CD4-positive, alpha-beta T cell (primary cell): Measurements from ENCODE around the gene CDC42BPG. TPM values are rescaled to one million over a fixed set of nuclear protein-coding genes. Genes with fewer than 3 reads are reported as not detected.

Experiments used
- ATAC-seq: fragments of 200-7000 bp; cut with Tn5 transposase; one replicate; pipeline ENCODE4 v1.10.0; 2022; ENCODE audit warnings: mild to moderate bottlenecking; ENCODE audit not compliant: poor library complexity
- CTCF ChIA-PET: fragments of 350-600 bp; sonication (Branson Sonifier 250); formaldehyde crosslinking; loops from one replicate; lab custom pipeline; 2021; ENCODE audit warnings: antibody characterized with exemption, inconsistent platforms; lab: Charles Lee
- POLR2A ChIA-PET: fragments of 350-600 bp; sonication (Branson Sonifier 250); formaldehyde crosslinking; loops from one replicate; lab custom pipeline; 2021; ENCODE audit warnings: antibody characterized with exemption, inconsistent platforms; lab: Charles Lee
- DNase-seq, 14 experiments: peaks; one replicate each; pipeline ENCODE4 v3.0.0-alpha.2; 2013 to 2020; ENCODE audit warnings: mixed read lengths in 2 of 14
- H3K27ac ChIP-seq, 2 donors: one replicate each; pipeline versions ENCODE4 v1.5.1 to v1.7.0; 2013; ENCODE audit warnings: low read length in 2 of 2, low read depth in 1 of 2, mild to moderate bottlenecking in 1 of 2
- H3K27me3 ChIP-seq, 2 experiments: 1 replicate in 1 of 2; 2 replicates in 1 of 2; pipeline versions ENCODE4 v1.6.1 to v1.7.0; 2013; ENCODE audit warnings: low read length in 2 of 2, control low read depth in 1 of 2, mild to moderate bottlenecking in 1 of 2, moderate library complexity in 1 of 2; ENCODE audit not compliant: insufficient read depth in 2 of 2, control insufficient read depth in 1 of 2
- H3K36me3 ChIP-seq: one replicate; pipeline ENCODE4 v1.6.1; 2013; ENCODE audit warnings: low read length, control low read depth; ENCODE audit not compliant: insufficient read depth
- H3K4me1 ChIP-seq: one replicate; pipeline ENCODE4 v1.6.1; 2013; ENCODE audit warnings: low read length, control low read depth; ENCODE audit not compliant: insufficient read depth
- H3K4me3 ChIP-seq: one replicate; pipeline ENCODE4 v1.5.1; 2013; ENCODE audit warnings: mild to moderate bottlenecking, low read length, moderate library complexity
- H3K9me3 ChIP-seq, 2 experiments: 1 replicate in 1 of 2; 2 replicates in 1 of 2; pipeline versions ENCODE4 v1.6.1 to v1.7.0; 2013; ENCODE audit warnings: low read length in 2 of 2, mild to moderate bottlenecking in 2 of 2, control low read depth in 1 of 2, moderate library complexity in 1 of 2; ENCODE audit not compliant: control insufficient read depth in 1 of 2, insufficient read depth in 1 of 2
- H3K27ac Mint-ChIP-seq: one replicate; pipeline ENCODE4 v1.8.0; 2020; ENCODE audit warnings: mixed read lengths
- H3K27me3 Mint-ChIP-seq: one replicate; pipeline ENCODE4 v1.8.0; 2021; ENCODE audit warnings: mixed read lengths
- H3K36me3 Mint-ChIP-seq: one replicate; pipeline ENCODE4 v1.8.0; 2021; ENCODE audit warnings: low read depth, mixed read lengths
- H3K4me1 Mint-ChIP-seq: one replicate; pipeline ENCODE4 v1.8.0; 2021; ENCODE audit warnings: low read depth, mixed read lengths
- H3K4me3 Mint-ChIP-seq: one replicate; pipeline ENCODE4 v1.8.0; 2020; ENCODE audit warnings: mild to moderate bottlenecking, mixed read lengths
- H3K9me3 Mint-ChIP-seq: one replicate; pipeline ENCODE4 v1.8.0; 2020; ENCODE audit warnings: mixed read lengths
- intact Hi-C, 2 experiments: fragments of 100-400 bp; cut with DNase I in 1 of 2; cut with micrococcal nuclease in 1 of 2; formaldehyde crosslinking; loops; one replicate each; pipeline versions ENCODE4 v1.15.1 to v1.9.0; 2023 to 2025; cut with DNase I, micrococcal nuclease
- total RNA-seq, 174 experiments: library from RNA in 2 of 174; stranded (reverse) in 2 of 174; gene quantifications; one replicate each; pipeline ENCODE4 v1.2.3 and lab custom pipeline; 2021 to 2026
- TF ChIP-seq, protein P1 (sequence below): fragments of 200-600 bp; IDR thresholded peaks from one replicate; pipeline ENCODE4 v1.8.0; 2022; ENCODE audit warnings: antibody characterized with exemption, mild to moderate bottlenecking

Gene CDC42BPG
- total RNA-seq, 2 experiments from 2014 or later, result 6.9 to 9.7 TPM

GRCh38 chr11:64804346-64805210 lies 39.9 kb downstream of the CDC42BPG start:
- intact Hi-C loops, result loop anchor here in 1 of 2 experiments (5.0 kb wide), 3 partner anchors 38 to 308 kb away; partner anchors contain the start of genes CDC42BPG and TM7SF2
- Histone ChIP-seq H3K27ac (peak overlapping the region; percentile 86 to 95), H3K9me3 (no peaks in the 10 kb centered on the region), H3K36me3 (peaks cover 48% of the 10 kb centered on the region), H3K4me1 (peaks cover 48% of the 10 kb centered on the region), H3K27me3 (no peaks in the 10 kb centered on the region), H3K4me3 (no peak overlapping the region)
- peaks cover 38% of the 10 kb centered on the region for H3K4me1 Mint-ChIP-seq
- H3K9me3 Mint-ChIP-seq, result no peaks in the 10 kb centered on the region
- H3K27me3 Mint-ChIP-seq, result no peaks in the 10 kb centered on the region
- ChIA-PET CTCF (interaction anchor here (1.2 to 1.6 kb wide), 2 partner anchors 81 to 83 kb away, joined by 3 to 4 read pairs; no protein-coding TSS in a partner anchor), POLR2A (interaction anchor here (1.1 to 5.7 kb wide), 5 partner anchors 26 to 330 kb away, joined by 8 to 81 read pairs (median 10); partner anchors contain the start of genes CDC42BPG, RASGRP2 and SF1)
- peaks cover 54% of the 10 kb centered on the region for H3K36me3 Mint-ChIP-seq
- ATAC-seq (no peak), DNase-seq (peak in 1 of 14 experiments; percentile 45)
- peak overlapping the region; percentile 91 for H3K27ac Mint-ChIP-seq
- H3K4me3 Mint-ChIP-seq, result peak overlapping the region; percentile 91
- TF ChIP-seq, protein P1, sequence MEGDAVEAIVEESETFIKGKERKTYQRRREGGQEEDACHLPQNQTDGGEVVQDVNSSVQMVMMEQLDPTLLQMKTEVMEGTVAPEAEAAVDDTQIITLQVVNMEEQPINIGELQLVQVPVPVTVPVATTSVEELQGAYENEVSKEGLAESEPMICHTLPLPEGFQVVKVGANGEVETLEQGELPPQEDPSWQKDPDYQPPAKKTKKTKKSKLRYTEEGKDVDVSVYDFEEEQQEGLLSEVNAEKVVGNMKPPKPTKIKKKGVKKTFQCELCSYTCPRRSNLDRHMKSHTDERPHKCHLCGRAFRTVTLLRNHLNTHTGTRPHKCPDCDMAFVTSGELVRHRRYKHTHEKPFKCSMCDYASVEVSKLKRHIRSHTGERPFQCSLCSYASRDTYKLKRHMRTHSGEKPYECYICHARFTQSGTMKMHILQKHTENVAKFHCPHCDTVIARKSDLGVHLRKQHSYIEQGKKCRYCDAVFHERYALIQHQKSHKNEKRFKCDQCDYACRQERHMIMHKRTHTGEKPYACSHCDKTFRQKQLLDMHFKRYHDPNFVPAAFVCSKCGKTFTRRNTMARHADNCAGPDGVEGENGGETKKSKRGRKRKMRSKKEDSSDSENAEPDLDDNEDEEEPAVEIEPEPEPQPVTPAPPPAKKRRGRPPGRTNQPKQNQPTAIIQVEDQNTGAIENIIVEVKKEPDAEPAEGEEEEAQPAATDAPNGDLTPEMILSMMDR, result no peak

- TF ChIP-seq, protein P1, result no peak
- CTCF ChIA-PET, result interaction anchor here (1.2 to 1.9 kb wide), 3 partner anchors 40 to 84 kb away, joined by 3 to 4 read pairs (median 4); partner anchors contain the start of gene CDC42BPG
- peaks cover 58% of the 10 kb centered on the region for H3K36me3 Mint-ChIP-seq
- peak overlapping the region; percentile 91 for H3K4me3 Mint-ChIP-seq
- H3K27me3 Mint-ChIP-seq, result no peaks in the 10 kb centered on the region
- peak overlapping the region; percentile 85 for H3K4me3 ChIP-seq
- POLR2A ChIA-PET, result interaction anchor here (0.9 to 5.7 kb wide), 11 partner anchors 10 to 331 kb away, joined by 3 to 81 read pairs (median 8); partner anchors contain the start of genes CDC42BPG, EHD1, RASGRP2 and SF1
- peaks cover 36% of the 10 kb centered on the region for H3K4me1 Mint-ChIP-seq
- H3K9me3 ChIP-seq, result no peaks in the 10 kb centered on the region
- intact Hi-C loops, result loop anchor here in 1 of 2 experiments (5.0 kb wide), 2 partner anchors 83 to 308 kb away; partner anchors contain the start of gene TM7SF2
- ATAC-seq, result no peak
- DNase-seq, result peak in 1 of 14 experiments; percentile 55
- peaks cover 42% of the 10 kb centered on the region for H3K4me1 ChIP-seq
- peaks cover 55% of the 10 kb centered on the region for H3K36me3 ChIP-seq
- H3K27ac Mint-ChIP-seq, result peak overlapping the region; percentile 91
- H3K27ac ChIP-seq, result peak overlapping the region; percentile 86 to 95
- no peaks in the 10 kb centered on the region for H3K9me3 Mint-ChIP-seq
- H3K27me3 ChIP-seq, result no peaks in the 10 kb centered on the region
These were observed 40.6 kb downstream of the CDC42BPG start for GRCh38 chr11:64803846-64804345.
